Progenitor cell of endocrine pancreas (in vitro differentiated cells): ENCODE results near the gene MOV10L1. TPM values are rescaled to one million over a fixed set of nuclear protein-coding genes. Genes with fewer than 3 reads are reported as not detected.

Experiments
- DNase-seq: peaks from one replicate; pipeline ENCODE4 v3.0.0; 2021; ENCODE audit warnings: low spot score; ENCODE audit not compliant: unreplicated experiment
- H3K27ac Mint-ChIP-seq: 2 replicates; pipeline ENCODE4 v1.8.0; 2021; ENCODE audit warnings: mild to moderate bottlenecking, moderate library complexity, mixed read lengths
- H3K27me3 Mint-ChIP-seq: 2 replicates; pipeline ENCODE4 v1.8.0; 2021; ENCODE audit warnings: mixed read lengths
- H3K36me3 Mint-ChIP-seq: 2 replicates; pipeline ENCODE4 v1.8.0; 2022; ENCODE audit warnings: mixed read lengths; ENCODE audit not compliant: insufficient read depth
- H3K4me1 Mint-ChIP-seq: 2 replicates; pipeline ENCODE4 v1.8.0; 2021; ENCODE audit warnings: low read depth, mixed read lengths
- H3K4me3 Mint-ChIP-seq: 2 replicates; pipeline ENCODE4 v1.8.0; 2021; ENCODE audit warnings: low read depth, mild to moderate bottlenecking, moderate library complexity, mixed read lengths
- H3K9me3 Mint-ChIP-seq: 2 replicates; pipeline ENCODE4 v1.8.0; 2021; ENCODE audit warnings: low read depth, mixed read lengths
- CTCF ChIP-seq: fragments of 200-600 bp; sonication (generic); IDR thresholded peaks from one replicate; pipeline ENCODE4 v1.5.0; 2021; ENCODE audit warnings: antibody characterized with exemption, mild to moderate bottlenecking; ENCODE audit not compliant: unreplicated experiment
- total RNA-seq: library from RNA; stranded (reverse); gene quantifications from 2 replicates; pipeline ENCODE4 v1.2.1, GENCODE V29; 2021

The MOV10L1 gene
- total RNA-seq, 1 donor from 2014 or later, result 0.22 TPM

GRCh38 chr22:50186761-50187523 lies 97.1 kb downstream of the MOV10L1 start:
- Mint-ChIP-seq H3K9me3 (no peaks in the 10 kb centered on the region), H3K4me3 (peak overlapping the region; percentile 90), H3K36me3 (no peaks in the 10 kb centered on the region), H3K27ac (peak overlapping the region; percentile 90), H3K27me3 (peaks cover 5% of the 10 kb centered on the region), H3K4me1 (peaks cover 3% of the 10 kb centered on the region)
- no peak for TF ChIP-seq CTCF
- DNase-seq, result no peak

- DNase-seq, result no peak
- H3K9me3 Mint-ChIP-seq, result no peaks in the 10 kb centered on the region
- no peak overlapping the region for H3K27ac Mint-ChIP-seq
- no peak for TF ChIP-seq CTCF
- H3K36me3 Mint-ChIP-seq, result no peaks in the 10 kb centered on the region
- peaks cover 3% of the 10 kb centered on the region for H3K4me1 Mint-ChIP-seq
- H3K4me3 Mint-ChIP-seq, result peak overlapping the region; percentile 24
- peaks cover 5% of the 10 kb centered on the region for H3K27me3 Mint-ChIP-seq
Observed at GRCh38 chr22:50188356-50188755, 98.5 kb downstream of the MOV10L1 start.

GRCh38 chr22:50189184-50189848 lies 99.5 kb downstream of the MOV10L1 start:
- Mint-ChIP-seq H3K9me3 (no peaks in the 10 kb centered on the region), H3K27ac (no peak overlapping the region), H3K27me3 (peaks cover 5% of the 10 kb centered on the region), H3K4me1 (peaks cover 3% of the 10 kb centered on the region), H3K36me3 (no peaks in the 10 kb centered on the region), H3K4me3 (no peak overlapping the region)
- no peak for TF ChIP-seq CTCF
- no peak for DNase-seq

GRCh38 chr22:50189849-50190181 lies 100.0 kb downstream of the MOV10L1 start:
- peaks cover 3% of the 10 kb centered on the region for H3K4me1 Mint-ChIP-seq
- DNase-seq, result no peak
- H3K27me3 Mint-ChIP-seq, result peaks cover 2% of the 10 kb centered on the region
- H3K27ac Mint-ChIP-seq, result peak overlapping the region; percentile 49
- H3K4me3 Mint-ChIP-seq, result no peak overlapping the region
- no peaks in the 10 kb centered on the region for H3K36me3 Mint-ChIP-seq
- H3K9me3 Mint-ChIP-seq, result no peaks in the 10 kb centered on the region
- TF ChIP-seq CTCF, result no peak

- no peak for DNase-seq
- no peaks in the 10 kb centered on the region for H3K36me3 Mint-ChIP-seq
- H3K9me3 Mint-ChIP-seq, result no peaks in the 10 kb centered on the region
- peak; percentile 30 for TF ChIP-seq CTCF
- H3K27me3 Mint-ChIP-seq, result peaks cover 2% of the 10 kb centered on the region
- H3K4me3 Mint-ChIP-seq, result peak overlapping the region; percentile 54
- H3K4me1 Mint-ChIP-seq, result peaks cover 3% of the 10 kb centered on the region
- H3K27ac Mint-ChIP-seq, result no peak overlapping the region
Observed at GRCh38 chr22:50190182-50190940, 100.6 kb downstream of the MOV10L1 start.
